ENCODE results near the gene PGM3.

DNA sequence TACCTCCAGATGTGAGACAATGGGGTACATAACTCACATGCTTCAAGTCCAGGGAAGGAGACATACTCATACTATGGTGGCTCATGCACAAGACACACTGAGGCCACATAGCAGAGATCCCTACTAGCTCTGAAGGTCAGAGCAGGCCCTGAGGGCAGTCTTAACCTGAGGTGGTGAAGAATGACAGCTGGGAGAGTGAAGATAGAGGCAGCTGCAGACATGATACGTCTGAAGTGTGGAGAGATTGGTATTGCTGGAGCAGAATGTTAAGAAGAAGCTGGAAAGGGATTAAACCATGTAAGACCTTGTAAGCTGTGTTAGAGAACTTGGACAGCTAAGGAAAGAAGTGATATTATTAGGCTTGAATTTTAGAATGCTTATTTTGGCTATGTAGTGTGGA, 32.9 kb downstream of the PGM3 start:
- TF ChIP-seq, protein P1, sequence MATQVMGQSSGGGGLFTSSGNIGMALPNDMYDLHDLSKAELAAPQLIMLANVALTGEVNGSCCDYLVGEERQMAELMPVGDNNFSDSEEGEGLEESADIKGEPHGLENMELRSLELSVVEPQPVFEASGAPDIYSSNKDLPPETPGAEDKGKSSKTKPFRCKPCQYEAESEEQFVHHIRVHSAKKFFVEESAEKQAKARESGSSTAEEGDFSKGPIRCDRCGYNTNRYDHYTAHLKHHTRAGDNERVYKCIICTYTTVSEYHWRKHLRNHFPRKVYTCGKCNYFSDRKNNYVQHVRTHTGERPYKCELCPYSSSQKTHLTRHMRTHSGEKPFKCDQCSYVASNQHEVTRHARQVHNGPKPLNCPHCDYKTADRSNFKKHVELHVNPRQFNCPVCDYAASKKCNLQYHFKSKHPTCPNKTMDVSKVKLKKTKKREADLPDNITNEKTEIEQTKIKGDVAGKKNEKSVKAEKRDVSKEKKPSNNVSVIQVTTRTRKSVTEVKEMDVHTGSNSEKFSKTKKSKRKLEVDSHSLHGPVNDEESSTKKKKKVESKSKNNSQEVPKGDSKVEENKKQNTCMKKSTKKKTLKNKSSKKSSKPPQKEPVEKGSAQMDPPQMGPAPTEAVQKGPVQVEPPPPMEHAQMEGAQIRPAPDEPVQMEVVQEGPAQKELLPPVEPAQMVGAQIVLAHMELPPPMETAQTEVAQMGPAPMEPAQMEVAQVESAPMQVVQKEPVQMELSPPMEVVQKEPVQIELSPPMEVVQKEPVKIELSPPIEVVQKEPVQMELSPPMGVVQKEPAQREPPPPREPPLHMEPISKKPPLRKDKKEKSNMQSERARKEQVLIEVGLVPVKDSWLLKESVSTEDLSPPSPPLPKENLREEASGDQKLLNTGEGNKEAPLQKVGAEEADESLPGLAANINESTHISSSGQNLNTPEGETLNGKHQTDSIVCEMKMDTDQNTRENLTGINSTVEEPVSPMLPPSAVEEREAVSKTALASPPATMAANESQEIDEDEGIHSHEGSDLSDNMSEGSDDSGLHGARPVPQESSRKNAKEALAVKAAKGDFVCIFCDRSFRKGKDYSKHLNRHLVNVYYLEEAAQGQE (IDR thresholded peaks at IDR 0.05; ENCODE audit: insufficient replicate concordance, low read depth), result no peak
- TF ChIP-seq CTCF (IDR thresholded peaks at IDR 0.05; ENCODE audit: insufficient read depth, low read length), result no peak
- no peak for TF ChIP-seq POLR2AphosphoS5 (IDR thresholded peaks at IDR 0.05; ENCODE audit: low read depth)
- no peak for TF ChIP-seq GABPA (IDR thresholded peaks at IDR 0.05; ENCODE audit: low read depth)

All from HL-60 (cell line).